Activated T-helper 1 cell treated with Interleukin-2 at 50 U/mL for 16 hours (primary cell): ENCODE data around the gene PLCD4.

Source experiments
- DNase-seq: peaks from one replicate; pipeline ENCODE4 v3.0.0-alpha.2; 2020; ENCODE audit warnings: low read depth

Gene PLCD4

GRCh38 chr2:218607436-218608115 is at the start of gene PLCD4:
Gene PLCD4, plus strand, starts transcription at chr2:218607899. Its CDS starts 7,841 bp downstream, at chr2:218615740.
- no peak for DNase-seq

- no peak for DNase-seq
Measured at GRCh38 chr2:218557941-218558340, 49.8 kb upstream of the PLCD4 start.

GRCh38 chr2:218558986-218559385 is 48.7 kb upstream of the PLCD4 start:
- no peak for DNase-seq

- no peak for DNase-seq
Measured at GRCh38 chr2:218564056-218564455, 43.6 kb upstream of the PLCD4 start.

- no peak for DNase-seq
Measured at GRCh38 chr2:218566296-218566695, 41.4 kb upstream of the PLCD4 start.

- no peak for DNase-seq
Measured at GRCh38 chr2:218567797-218568189, 39.9 kb upstream of the PLCD4 start.

GRCh38 chr2:218568190-218569037 is 39.3 kb upstream of the PLCD4 start, which contains the start of the genes CNOT9 and USP37:
Gene CNOT9, plus strand, starts transcription at chr2:218568839. Its CDS starts 116 bp downstream, at chr2:218568955.
Gene USP37, minus strand, starts transcription at chr2:218568351. Its CDS starts 9,698 bp downstream, at chr2:218558653.
- peak; percentile 100 for DNase-seq

GRCh38 chr2:218569038-218569431 is 38.7 kb upstream of the PLCD4 start:
- peak; percentile 29 for DNase-seq

GRCh38 chr2:218569661-218570500 is 37.8 kb upstream of the PLCD4 start:
- no peak for DNase-seq

- no peak for DNase-seq
Measured at GRCh38 chr2:218570850-218571249, 36.8 kb upstream of the PLCD4 start.

GRCh38 chr2:218576854-218577253 is 30.8 kb upstream of the PLCD4 start:
- DNase-seq: no peak

- DNase-seq: no peak
Measured at GRCh38 chr2:218577482-218578220, 30.0 kb upstream of the PLCD4 start.

- DNase-seq: no peak
Measured at GRCh38 chr2:218578272-218578877, 29.3 kb upstream of the PLCD4 start.

GRCh38 chr2:218582076-218582475 is 25.6 kb upstream of the PLCD4 start:
- no peak for DNase-seq

GRCh38 chr2:218583983-218584850 is 23.5 kb upstream of the PLCD4 start:
- DNase-seq: no peak

GRCh38 chr2:218585541-218585940 is 22.2 kb upstream of the PLCD4 start:
- DNase-seq: no peak

- DNase-seq: no peak
Measured at GRCh38 chr2:218605432-218605831, 2.3 kb upstream of the PLCD4 start.

- no peak for DNase-seq
Measured at GRCh38 chr2:218615868-218616315, 8.2 kb downstream of the PLCD4 start.

- DNase-seq: no peak
Measured at GRCh38 chr2:218618102-218618860, 10.6 kb downstream of the PLCD4 start.
